T-cell (primary cell): ENCODE results near the gene LY86. TPM values are rescaled to one million over a fixed set of nuclear protein-coding genes. Genes with fewer than 3 reads are reported as not detected.

Experiments used
- ATAC-seq, 4 experiments: fragments of 200-7000 bp in 3 of 4; fragments of 150-1000 bp in 1 of 4; cut with Tn5 transposase; replicated peaks in 1 of 4; 1 replicate in 3 of 4; 2 replicates in 1 of 4; pipeline ENCODE4 v1.10.0; 2021; ENCODE audit warnings: moderate library complexity in 3 of 4, mild to moderate bottlenecking in 2 of 4, moderate number of reproducible peaks in 1 of 4
- CTCF ChIA-PET, 2 donors: fragments of 300-600 bp; sonication (Branson Sonifier 250); formaldehyde crosslinking; loops; one replicate each; lab custom pipeline; 2022; ENCODE audit warnings: antibody characterized with exemption in 2 of 2; lab: Charles Lee
- POLR2A ChIA-PET, 2 donors: fragments of 300-600 bp; sonication (Branson Sonifier 250); formaldehyde crosslinking; loops; one replicate each; lab custom pipeline; 2022; ENCODE audit warnings: antibody characterized with exemption in 2 of 2; lab: Charles Lee
- DNase-seq, 35 experiments: peaks; one replicate each; pipeline versions ENCODE4 v3.0.0 to v3.0.0-alpha.2; 2013 to 2023
- H3K27ac ChIP-seq: one replicate; pipeline ENCODE4 v1.5.1; 2013; ENCODE audit warnings: low read length
- H3K27me3 ChIP-seq, 2 experiments: replicated peaks in 1 of 2; 1 replicate in 1 of 2; 2 replicates in 1 of 2; pipeline versions ENCODE4 v1.6.1 to v1.7.0; 2013; ENCODE audit warnings: low read length in 1 of 2, mixed read lengths in 1 of 2; ENCODE audit not compliant: control insufficient read depth in 2 of 2, insufficient read depth in 2 of 2; ENCODE audit errors: extremely low read depth in 1 of 2
- H3K36me3 ChIP-seq, 2 donors: 1 replicate in 1 of 2; 2 replicates in 1 of 2; pipeline versions ENCODE4 v1.6.1 to v1.7.0; 2013; ENCODE audit warnings: low read length in 1 of 2; ENCODE audit not compliant: control insufficient read depth in 2 of 2, insufficient read depth in 1 of 2; ENCODE audit errors: extremely low read depth in 1 of 2
- H3K4me1 ChIP-seq, 2 experiments: 1 replicate in 1 of 2; 2 replicates in 1 of 2; pipeline versions ENCODE4 v1.6.1 to v1.7.0; 2013; ENCODE audit warnings: low read length in 2 of 2, mixed read lengths in 1 of 2; ENCODE audit not compliant: insufficient read depth in 2 of 2, control insufficient read depth in 1 of 2; ENCODE audit errors: extremely low read depth in 1 of 2
- H3K4me3 ChIP-seq, 2 donors: 1 replicate in 1 of 2; 2 replicates in 1 of 2; pipeline versions ENCODE4 v1.5.1 to v1.7.0; 2013; ENCODE audit warnings: mild to moderate bottlenecking in 2 of 2, low read length in 1 of 2, moderate library complexity in 1 of 2; ENCODE audit not compliant: control insufficient read depth in 1 of 2; ENCODE audit errors: extremely low read depth in 1 of 2
- H3K9me3 ChIP-seq: 2 replicates; pipeline ENCODE4 v1.7.0; 2013
- H3K27ac Mint-ChIP-seq, 2 donors: one replicate each; pipeline ENCODE4 v1.8.0; 2020 to 2021; ENCODE audit warnings: mild to moderate bottlenecking in 2 of 2, mixed read lengths in 2 of 2
- H3K27me3 Mint-ChIP-seq, 2 donors: one replicate each; pipeline ENCODE4 v1.8.0; 2021 to 2022; ENCODE audit warnings: mixed read lengths in 2 of 2
- H3K36me3 Mint-ChIP-seq: one replicate; pipeline ENCODE4 v1.8.0; 2021; ENCODE audit warnings: mixed read lengths
- H3K4me1 Mint-ChIP-seq, 3 donors: one replicate each; pipeline ENCODE4 v1.8.0; 2020 to 2022; ENCODE audit warnings: mixed read lengths in 3 of 3, mild to moderate bottlenecking in 1 of 3
- H3K4me3 Mint-ChIP-seq, 3 donors: one replicate each; pipeline ENCODE4 v1.8.0; 2020 to 2022; ENCODE audit warnings: mild to moderate bottlenecking in 3 of 3, mixed read lengths in 3 of 3, moderate library complexity in 3 of 3
- H3K9me3 Mint-ChIP-seq, 3 donors: one replicate each; pipeline ENCODE4 v1.8.0; 2020 to 2022; ENCODE audit warnings: mixed read lengths in 3 of 3
- WGBS: methylation state at CpG from one replicate; pipeline ENCODE4 v1.1.5; 2013; ENCODE audit warnings: missing lambda C conversion rate; ENCODE audit not compliant: insufficient coverage; 5-methylcytosine and 5-hydroxymethylcytosine counted together
- total RNA-seq, 35 experiments: library from RNA in 6 of 35; stranded (reverse) in 6 of 35; fragments of 120-200 nt in 1 of 35; gene quantifications; one replicate each; pipeline versions ENCODE4 v1.2.1 to v1.2.4 and lab custom pipeline; 2013 to 2026

The LY86 gene
- total RNA-seq, 5 donors from 2014 or later (not counting 1 experiment from before 2014, with no cell fraction given): 0.54 to 3.6 (median 2.5) TPM

DNA sequence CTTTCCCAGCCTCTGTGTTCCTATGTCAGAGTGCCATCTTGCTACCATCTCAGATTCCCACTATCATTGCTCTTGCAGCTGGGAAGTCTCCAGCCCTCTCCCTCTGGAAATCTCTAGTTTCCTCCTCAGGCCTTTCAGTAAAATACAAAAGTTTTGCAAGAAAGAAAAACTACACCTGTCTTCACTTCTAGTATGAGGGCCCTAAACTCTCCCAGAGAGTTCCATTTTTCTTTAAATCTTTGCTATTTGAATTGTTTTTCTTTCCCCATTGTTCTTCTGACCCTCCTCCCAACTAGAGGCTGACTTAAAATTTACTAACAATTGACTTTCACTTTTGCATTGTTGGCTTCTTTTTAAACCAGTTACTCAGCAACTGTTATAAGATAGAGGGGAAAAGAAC is 62.8 kb downstream of the LY86 start:
- no peak for ATAC-seq
- Histone ChIP-seq H3K27me3 (peaks cover 0 to 3% of the 10 kb centered on the region in 2 experiments), H3K4me3 (no peak overlapping the region), H3K4me1 (peaks cover 26 to 33% of the 10 kb centered on the region in 2 experiments), H3K9me3 (no peaks in the 10 kb centered on the region), H3K27ac (no peak overlapping the region), H3K36me3 (no peaks in the 10 kb centered on the region)
- Mint-ChIP-seq H3K27me3 (no peaks in the 10 kb centered on the region), H3K4me3 (peak overlapping the region in 1 of 3 donors; percentile 8), H3K36me3 (no peaks in the 10 kb centered on the region), H3K4me1 (peaks cover 40 to 56% (median 42%) of the 10 kb centered on the region in 3 donors), H3K27ac (no peak overlapping the region), H3K9me3 (no peaks in the 10 kb centered on the region)
- no peak for DNase-seq
- CTCF ChIA-PET: no interaction called here
- POLR2A ChIA-PET: no interaction called here

DNA sequence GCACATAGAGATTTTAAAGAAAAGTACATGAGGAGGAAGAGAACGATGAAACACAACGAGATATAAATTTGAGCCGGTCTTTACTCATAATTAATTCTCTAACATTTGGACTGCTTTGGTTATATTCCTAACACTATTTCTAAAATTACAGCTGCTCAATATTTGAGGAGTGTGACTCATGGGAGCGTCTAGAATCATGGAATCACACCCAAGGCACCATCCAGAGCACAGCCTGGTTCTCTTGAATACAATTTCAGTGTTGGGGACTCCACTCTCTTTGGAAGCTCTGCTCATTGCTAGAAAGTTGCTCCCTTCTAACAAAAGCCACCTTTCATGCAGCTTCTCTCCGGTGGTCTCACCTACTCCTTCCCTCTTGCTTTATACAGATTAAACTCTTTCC is 64.4 kb downstream of the LY86 start:
- ChIA-PET POLR2A (interaction anchor here in 1 of 2 donors (0.5 kb wide), 1 partner anchor 102 kb away, joined by 3 read pairs; no protein-coding TSS in a partner anchor), CTCF (interaction anchor here in 1 of 2 donors (0.5 kb wide), 1 partner anchor 131 kb away, joined by 4 read pairs; no protein-coding TSS in a partner anchor)
- Histone ChIP-seq H3K36me3 (peaks cover 0 to 3% of the 10 kb centered on the region in 2 donors), H3K4me1 (peaks cover 37 to 49% of the 10 kb centered on the region in 2 experiments), H3K27me3 (peaks cover 0 to 3% of the 10 kb centered on the region in 2 experiments), H3K27ac (no peak overlapping the region), H3K4me3 (no peak overlapping the region), H3K9me3 (no peaks in the 10 kb centered on the region)
- WGBS: 90% methylated on average over 1 of the region's 5 CpGs
- H3K9me3 Mint-ChIP-seq: no peaks in the 10 kb centered on the region
- H3K4me1 Mint-ChIP-seq: peaks cover 56 to 72% (median 58%) of the 10 kb centered on the region in 3 donors
- no peak overlapping the region for H3K27ac Mint-ChIP-seq
- no peaks in the 10 kb centered on the region for H3K36me3 Mint-ChIP-seq
- peak overlapping the region in 1 of 3 donors; percentile 78 for H3K4me3 Mint-ChIP-seq
- ATAC-seq (no peak), DNase-seq (no peak)
- no peaks in the 10 kb centered on the region for H3K27me3 Mint-ChIP-seq

DNA sequence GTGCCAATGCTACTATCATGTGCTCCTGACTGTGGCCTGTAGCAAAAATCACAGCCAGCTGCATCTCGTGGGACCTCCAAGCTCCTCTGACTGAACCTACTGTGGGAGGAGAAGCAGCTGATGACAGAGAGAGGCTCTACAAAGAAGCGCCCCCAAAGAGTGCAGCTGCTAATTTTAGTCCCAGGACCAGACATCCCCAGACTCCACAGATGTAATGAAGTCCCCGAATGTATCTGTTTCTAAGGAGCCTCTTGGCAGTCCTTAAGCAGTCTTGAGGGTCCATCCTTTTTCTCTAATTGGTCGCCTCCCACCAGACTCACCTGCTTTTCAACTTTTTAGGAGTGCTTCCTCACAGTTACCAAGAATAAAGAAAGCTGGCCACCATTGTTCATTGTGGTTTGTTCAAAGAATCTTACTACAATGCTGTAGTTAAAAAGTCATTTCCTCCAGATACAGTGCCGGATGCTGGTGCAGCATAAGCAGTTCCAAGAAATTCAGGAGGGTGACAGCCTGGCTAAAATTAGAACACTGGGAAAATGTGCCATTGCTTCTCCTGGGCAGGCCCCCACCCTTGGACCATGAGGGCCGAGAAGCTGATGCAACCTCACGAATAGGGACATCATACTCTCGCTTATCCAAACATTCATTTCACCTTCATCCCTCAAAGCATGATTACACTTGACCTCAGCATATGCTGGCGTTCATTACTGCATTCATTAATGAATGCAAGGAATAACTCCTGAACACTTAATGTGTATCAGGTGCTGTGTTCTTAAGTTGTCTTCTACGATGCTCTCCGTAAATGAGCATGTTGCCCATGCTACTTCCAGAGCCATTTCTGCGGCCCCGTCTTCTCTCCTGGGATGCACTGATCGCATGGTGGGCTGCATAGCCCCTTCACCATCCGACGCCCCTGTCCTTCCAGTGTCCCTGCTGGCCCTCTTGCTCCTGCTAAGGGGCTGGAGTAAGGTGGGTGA is 66.4 kb downstream of the LY86 start:
- H3K27ac Mint-ChIP-seq: peak overlapping the region; percentile 70 to 86
- Histone ChIP-seq H3K4me1 (peaks cover 48 to 68% of the 10 kb centered on the region in 2 experiments), H3K4me3 (peak overlapping the region in 1 of 2 donors; percentile 33), H3K27me3 (peaks cover 0 to 3% of the 10 kb centered on the region in 2 experiments), H3K27ac (no peak overlapping the region), H3K9me3 (no peaks in the 10 kb centered on the region), H3K36me3 (peaks cover 0 to 3% of the 10 kb centered on the region in 2 donors)
- CTCF ChIA-PET: no interaction called here
- no peaks in the 10 kb centered on the region for H3K9me3 Mint-ChIP-seq
- ATAC-seq: peak; percentile 59 to 81 (median 71)
- no peaks in the 10 kb centered on the region for H3K27me3 Mint-ChIP-seq
- peak in 9 of 35 experiments; percentile 2 to 52 (median 18) for DNase-seq
- POLR2A ChIA-PET: no interaction called here
- peak overlapping the region; percentile 4 to 78 (median 10) for H3K4me3 Mint-ChIP-seq
- no peaks in the 10 kb centered on the region for H3K36me3 Mint-ChIP-seq
- peaks cover 76 to 92% (median 76%) of the 10 kb centered on the region in 3 donors for H3K4me1 Mint-ChIP-seq
- WGBS: 51% methylated on average over 12 of the region's 16 CpGs

DNA sequence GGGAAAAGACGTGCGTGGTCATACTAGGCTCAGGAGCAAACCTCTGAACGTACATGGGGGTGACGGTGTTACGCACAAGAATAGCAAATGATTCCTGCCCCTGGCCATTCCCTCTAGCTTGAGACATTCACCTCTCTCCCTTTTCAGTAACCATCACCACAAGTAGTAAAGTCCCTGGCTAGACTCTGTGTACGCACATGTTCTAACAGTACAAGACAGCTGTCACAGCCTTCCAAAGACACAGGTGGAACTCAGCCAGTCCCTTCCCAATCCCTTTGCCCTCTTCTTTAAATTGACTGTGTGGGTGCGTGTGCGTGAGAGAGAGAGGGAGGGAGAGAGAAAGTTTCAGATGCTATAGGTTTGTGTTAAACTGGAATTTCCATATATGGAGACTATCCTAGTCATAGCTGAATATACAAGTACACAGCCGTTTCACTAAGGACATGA is 67.3 kb downstream of the LY86 start:
- no peaks in the 10 kb centered on the region for H3K9me3 Mint-ChIP-seq
- no peak for DNase-seq
- peak overlapping the region in 1 of 3 donors; percentile 78 for H3K4me3 Mint-ChIP-seq
- CTCF ChIA-PET: interaction anchor here in 1 of 2 donors (0.6 kb wide), 1 partner anchor 581 kb away, joined by 3 read pairs; no protein-coding TSS in a partner anchor
- Histone ChIP-seq H3K4me1 (peaks cover 50 to 75% of the 10 kb centered on the region in 2 experiments), H3K27ac (no peak overlapping the region), H3K9me3 (no peaks in the 10 kb centered on the region), H3K4me3 (no peak overlapping the region), H3K27me3 (peaks cover 0 to 3% of the 10 kb centered on the region in 2 experiments), H3K36me3 (peaks cover 0 to 3% of the 10 kb centered on the region in 2 donors)
- peak overlapping the region; percentile 64 to 68 for H3K27ac Mint-ChIP-seq
- POLR2A ChIA-PET: no interaction called here
- ATAC-seq: no peak
- WGBS: 93% methylated on average over 5 of the region's 9 CpGs
- H3K36me3 Mint-ChIP-seq: no peaks in the 10 kb centered on the region
- no peaks in the 10 kb centered on the region for H3K27me3 Mint-ChIP-seq
- H3K4me1 Mint-ChIP-seq: peaks cover 82 to 96% (median 83%) of the 10 kb centered on the region in 3 donors

GRCh38 chr6:6656287-6656686 is 67.8 kb downstream of the LY86 start:
- H3K4me1 ChIP-seq: peaks cover 50 to 78% of the 10 kb centered on the region in 2 experiments
- POLR2A ChIA-PET: no interaction called here
- no peak for ATAC-seq
- H3K9me3 ChIP-seq: no peaks in the 10 kb centered on the region
- H3K36me3 Mint-ChIP-seq: no peaks in the 10 kb centered on the region
- CTCF ChIA-PET: interaction anchor here in 1 of 2 donors (0.6 kb wide), 1 partner anchor 581 kb away, joined by 3 read pairs; no protein-coding TSS in a partner anchor
- H3K9me3 Mint-ChIP-seq: no peaks in the 10 kb centered on the region
- H3K27ac Mint-ChIP-seq: peak overlapping the region; percentile 64 to 68
- H3K36me3 ChIP-seq: peaks cover 0 to 3% of the 10 kb centered on the region in 2 donors
- H3K4me3 Mint-ChIP-seq: peak overlapping the region in 1 of 3 donors; percentile 78
- H3K27ac ChIP-seq: no peak overlapping the region
- H3K27me3 ChIP-seq: peaks cover 0 to 3% of the 10 kb centered on the region in 2 experiments
- no peak for DNase-seq
- H3K4me3 ChIP-seq: no peak overlapping the region
- no peaks in the 10 kb centered on the region for H3K27me3 Mint-ChIP-seq
- 25% methylated on average over 2 of the region's 3 CpGs for WGBS
- H3K4me1 Mint-ChIP-seq: peaks cover 82 to 96% (median 85%) of the 10 kb centered on the region in 3 donors
